Measurements from ENCODE around the gene CTAGE6.
A peak's percentile ranks its signal among the peaks of the same experiment; 100 is the strongest.
"Not testable (repeated sequence)": the region's sequence is repeated elsewhere in the genome, so short reads cannot be mapped to it uniquely, and the experiment has no call there.

The CTAGE6 gene, protein sequence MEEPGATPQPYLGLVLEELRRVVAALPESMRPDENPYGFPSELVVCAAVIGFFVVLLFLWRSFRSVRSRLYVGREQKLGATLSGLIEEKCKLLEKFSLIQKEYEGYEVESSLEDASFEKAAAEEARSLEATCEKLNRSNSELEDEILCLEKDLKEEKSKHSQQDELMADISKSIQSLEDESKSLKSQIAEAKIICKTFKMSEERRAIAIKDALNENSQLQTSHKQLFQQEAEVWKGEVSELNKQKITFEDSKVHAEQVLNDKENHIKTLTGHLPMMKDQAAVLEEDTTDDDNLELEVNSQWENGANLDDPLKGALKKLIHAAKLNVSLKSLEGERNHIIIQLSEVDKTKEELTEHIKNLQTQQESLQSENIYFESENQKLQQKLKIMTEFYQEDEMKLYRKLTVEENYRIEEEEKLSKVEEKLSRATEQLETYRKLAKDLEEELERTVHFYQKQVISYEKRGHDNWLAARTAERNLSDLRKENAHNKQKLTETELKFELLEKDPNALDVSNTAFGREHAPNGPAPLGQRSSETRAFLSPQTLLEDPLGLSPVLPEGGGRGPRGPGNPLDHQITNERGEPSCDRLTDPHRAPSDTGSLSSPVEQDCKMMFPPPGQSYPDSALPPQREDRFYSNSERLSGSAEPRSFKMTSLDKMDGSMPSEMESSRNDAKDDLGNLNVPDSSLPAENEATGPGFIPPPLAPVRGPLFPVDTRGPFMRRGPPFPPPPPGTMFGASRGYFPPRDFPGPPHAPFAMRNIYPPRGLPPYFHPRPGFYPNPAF

DNA sequence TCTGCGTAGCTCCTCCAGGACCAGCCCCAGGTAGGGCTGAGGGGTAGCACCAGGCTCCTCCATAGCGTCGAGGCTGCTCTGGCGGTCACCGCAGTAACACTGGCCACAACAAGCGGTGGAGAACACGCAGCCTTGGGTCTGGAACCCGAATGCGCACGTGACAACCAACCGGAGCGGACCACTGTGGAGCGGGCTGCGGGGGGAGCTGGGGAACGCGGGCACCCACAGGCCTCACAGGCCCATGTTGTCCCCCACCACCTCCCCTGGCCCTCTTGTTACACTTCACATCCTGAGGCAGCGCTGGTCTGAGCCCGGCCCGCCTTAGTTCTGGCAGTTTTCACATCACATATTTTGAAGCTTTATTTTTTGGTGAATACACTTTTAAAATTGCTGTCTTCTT, at the start of gene CTAGE6:
CTAGE6 (minus strand) TSS at position 101 of the 400 bp plus-strand sequence; CDS start at position 63, 38 bp downstream.
- DNase-seq (ENCODE audit: low spot score), result not testable (repeated sequence)

DNA sequence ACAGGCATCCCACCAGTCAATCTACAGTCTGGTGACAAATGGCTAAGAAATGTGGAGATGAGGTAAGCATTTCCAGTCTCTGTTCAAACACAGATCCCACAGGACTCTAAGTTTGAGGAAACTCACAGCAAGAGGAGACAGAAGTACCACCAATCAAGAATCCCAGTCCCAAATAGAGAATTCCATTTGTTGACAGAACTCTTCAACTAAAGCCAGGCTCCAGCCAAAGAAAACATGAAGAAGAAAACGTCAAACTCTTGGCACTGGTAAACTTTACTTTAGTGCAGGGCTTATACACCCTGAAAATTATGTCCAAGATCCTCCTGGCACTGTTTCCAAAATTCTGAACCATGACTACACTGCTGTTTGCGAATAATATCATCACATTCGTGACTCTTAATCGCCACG, 49.2 kb upstream of the CTAGE6 start:
- not testable (repeated sequence) for DNase-seq (ENCODE audit: low spot score)

DNA sequence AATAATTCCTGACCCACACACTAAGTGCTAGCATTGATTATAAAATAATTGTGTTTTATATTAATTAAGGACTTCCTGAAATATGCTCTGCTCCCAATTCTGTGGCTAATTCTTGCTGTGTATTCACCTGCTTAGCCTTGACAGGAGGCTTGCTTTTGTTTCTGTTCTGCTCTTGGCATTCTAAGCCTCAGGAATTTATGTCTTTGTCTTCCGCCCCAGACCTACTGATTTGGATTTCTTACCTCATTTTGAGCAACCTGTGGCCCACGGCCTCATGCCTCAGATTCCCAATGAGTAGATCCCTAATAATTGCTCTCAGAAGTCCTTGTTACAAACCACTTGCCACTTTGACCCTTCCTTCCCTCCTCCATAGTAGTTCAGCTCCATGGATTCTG, 40.4 kb upstream of the CTAGE6 start:
- DNase-seq (ENCODE audit: low spot score), result not testable (repeated sequence)

DNA sequence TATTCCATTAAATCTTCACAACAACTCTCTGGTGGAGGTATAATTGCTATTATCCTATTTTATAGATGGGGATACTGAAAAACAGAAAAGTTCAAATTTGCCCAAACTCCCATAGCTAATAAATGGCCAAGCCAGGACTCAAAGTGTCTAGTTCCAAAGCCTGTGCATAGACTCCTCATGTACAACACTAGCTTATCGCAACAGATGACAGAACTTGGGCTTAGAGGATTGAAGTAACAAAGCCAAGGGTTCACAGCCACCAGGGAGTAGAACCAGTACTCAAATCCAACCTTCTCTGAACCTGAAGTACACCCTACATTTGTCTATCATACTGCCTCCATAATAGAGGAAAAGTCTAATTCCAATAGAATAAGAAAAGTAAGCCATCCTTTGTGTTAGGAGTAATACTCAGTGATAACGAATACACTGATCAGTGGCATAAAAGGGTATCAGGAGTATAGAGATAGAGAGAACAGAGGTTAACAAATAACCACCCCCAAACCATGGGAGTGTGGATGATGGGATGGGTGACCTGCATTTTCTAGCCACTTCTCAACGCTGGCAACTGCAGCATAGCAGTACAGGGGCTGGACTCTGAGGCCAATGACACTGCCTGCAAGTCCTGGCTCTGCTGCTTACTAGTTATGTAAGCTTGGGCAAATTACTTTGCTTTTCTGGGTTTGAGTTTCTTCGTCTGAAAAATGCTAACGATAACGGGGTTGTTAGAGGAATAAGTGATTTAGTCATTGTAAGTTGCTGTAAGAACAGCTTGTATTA, 39.8 kb upstream of the CTAGE6 start:
- not testable (repeated sequence) for DNase-seq (ENCODE audit: low spot score)

DNA sequence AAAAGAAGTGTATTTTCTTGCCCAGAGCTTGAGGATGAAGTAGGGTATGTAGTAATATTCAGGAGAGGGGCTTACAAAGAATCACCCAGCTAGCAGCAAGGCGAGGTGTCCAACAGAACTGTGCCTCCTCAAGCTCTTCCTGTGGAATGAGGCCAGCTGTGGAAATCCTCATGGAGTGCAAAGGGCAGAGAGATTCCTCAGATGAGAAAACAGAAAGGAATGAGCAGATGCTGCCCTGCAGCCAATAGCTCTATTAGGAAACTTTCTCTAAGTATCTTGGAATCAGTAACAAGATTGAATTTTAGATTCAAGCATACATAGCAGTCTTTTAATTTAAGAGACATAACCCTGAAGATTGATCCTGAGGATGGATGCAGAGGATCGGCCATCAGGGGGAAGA, 38.2 kb upstream of the CTAGE6 start:
- not testable (repeated sequence) for DNase-seq (ENCODE audit: low spot score)

DNA sequence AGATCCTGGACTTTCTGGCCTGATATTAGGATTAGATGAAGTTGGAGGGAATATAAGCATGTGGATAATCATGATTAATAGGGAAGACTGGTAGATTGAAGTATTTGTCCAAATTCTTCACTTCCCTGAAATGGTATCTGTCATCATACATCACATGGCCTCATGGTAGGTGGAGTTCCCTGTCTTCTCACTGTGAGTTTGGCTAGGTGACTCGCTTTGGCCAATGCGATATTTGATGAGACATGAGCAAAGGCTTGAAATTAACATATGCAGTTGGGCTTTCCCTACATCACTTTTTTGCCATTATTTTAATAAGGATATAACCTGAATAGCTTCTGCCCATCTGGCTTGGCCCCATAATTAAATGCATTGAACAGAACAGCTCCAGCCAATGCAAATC, 35.1 kb upstream of the CTAGE6 start:
- not testable (repeated sequence) for DNase-seq (ENCODE audit: low spot score)

DNA sequence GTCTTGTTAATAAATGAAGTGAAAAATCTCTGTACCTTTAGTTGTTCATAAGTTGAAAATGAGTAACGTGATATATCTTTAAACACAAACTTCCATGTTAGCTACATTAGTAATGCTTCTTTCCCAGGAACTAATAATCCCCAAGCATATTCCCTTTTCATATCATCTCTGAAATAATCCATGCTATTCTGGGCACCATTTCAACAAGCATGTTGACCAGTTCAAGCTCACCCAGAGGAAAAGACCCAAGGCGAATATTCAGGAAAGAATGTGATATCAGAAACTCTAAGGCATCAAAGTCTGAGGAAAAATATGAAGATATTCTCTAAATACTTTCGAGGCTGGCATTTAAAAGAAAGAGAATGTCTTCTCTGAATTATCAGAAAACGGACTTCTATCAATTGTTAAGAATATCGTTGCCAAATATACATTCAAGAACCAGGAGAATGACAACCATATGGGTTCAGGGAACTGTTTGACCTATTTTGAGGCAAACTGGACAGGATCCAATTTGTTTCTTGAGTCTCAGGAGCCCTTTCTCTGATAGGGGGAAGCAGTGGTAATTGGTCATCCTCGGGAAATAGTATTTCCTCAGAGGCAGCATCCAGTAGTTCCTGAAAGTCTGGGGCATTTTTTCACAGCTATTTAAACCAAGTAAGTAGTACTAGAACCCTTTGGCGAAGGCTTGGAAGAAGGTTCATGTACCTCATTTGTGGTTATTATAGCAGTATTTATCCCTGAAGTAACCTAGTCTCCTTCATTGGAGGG, 28.1 kb upstream of the CTAGE6 start:
- DNase-seq (ENCODE audit: low spot score), result not testable (repeated sequence)

DNA sequence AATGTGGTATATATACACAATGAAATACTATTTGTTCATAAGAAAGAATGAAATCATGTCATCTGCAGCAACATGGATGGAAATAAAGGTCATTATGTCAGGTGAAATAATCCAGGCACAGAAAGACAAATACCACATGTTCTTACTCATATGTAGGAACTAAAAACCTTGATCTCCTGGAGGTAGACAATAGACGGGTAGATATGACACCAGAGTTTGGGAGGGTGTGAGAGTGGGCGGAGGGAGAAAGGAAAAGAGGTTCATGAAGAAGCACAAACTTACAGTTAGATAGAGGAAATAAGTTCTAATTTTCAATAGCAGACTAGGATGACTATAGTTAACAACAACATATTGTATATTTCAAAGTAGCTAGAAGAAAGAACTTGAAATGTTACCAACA, 22.1 kb upstream of the CTAGE6 start:
- DNase-seq (ENCODE audit: low spot score), result not testable (repeated sequence)

DNA sequence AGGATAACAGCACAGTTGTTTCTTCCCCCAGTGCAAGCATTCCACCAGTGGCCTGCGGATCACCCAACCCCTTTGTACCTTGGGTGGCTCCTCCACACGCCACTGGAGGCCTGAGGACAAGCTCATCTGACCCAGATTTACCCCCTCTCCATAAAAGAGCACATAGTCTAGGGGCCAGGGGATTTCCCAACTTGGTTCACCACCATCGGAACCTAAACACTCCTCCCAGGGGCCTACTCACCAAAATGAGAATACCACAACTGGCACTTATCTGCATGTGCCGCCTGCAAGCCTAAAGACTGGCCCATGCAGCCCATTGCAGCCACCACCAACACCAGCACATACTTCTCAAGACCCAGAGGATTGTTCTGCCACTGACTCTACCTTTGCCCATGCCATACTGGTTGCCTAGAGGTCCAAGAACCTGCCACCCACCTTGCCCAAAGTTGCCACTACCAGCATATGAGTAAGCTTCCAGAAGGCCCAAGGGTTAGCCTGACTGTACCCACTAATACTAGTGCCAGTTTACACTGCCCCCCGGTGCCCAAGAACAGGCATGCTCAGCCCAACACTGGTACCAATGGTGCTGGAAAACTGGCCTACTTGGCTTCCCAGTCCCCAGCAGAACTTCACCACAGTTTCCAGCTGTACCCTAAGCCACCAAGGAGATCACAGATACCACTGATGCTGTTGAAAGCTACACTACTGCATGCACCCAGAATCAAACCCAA, 15.4 kb upstream of the CTAGE6 start:
- not testable (repeated sequence) for DNase-seq (ENCODE audit: low spot score)

DNA sequence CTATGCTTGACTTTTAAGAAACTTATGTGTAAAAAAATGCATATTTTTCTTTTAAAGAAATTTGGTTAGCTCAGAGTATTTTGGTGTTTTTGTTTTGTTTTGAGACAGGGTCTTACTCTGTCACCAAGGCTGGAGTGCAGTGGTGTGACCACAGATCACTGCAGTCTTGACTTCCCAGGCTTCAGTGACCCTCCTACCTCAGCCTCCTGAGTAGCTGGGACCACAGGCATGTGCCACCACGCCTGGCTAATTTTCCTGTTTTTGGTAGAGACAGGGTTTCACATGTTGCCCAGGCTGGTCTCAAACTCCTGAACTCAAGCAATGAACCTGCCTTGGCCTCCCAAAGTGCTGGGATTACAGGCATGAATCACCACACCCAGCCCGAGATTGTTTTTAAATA, 10.0 kb upstream of the CTAGE6 start:
- not testable (repeated sequence) for DNase-seq (ENCODE audit: low spot score)

DNA sequence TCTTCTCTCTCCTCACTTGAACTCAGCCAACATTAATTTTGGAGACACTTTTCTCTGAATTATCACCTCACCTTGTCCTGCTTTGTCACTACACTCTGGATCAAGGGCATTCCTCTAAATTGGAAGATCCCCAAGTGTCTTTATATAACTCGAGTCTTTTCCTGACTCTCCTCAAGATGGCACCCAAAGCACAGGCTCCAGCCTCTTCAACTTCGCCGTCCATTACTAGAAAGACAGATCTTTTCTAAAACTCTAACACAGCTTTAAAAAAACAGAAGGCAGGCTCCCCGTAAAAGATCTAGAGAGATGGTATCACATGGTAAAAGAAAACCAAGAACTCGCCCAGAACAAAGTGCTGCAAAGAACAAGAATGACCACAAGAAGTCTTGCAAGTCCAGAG, 8.2 kb upstream of the CTAGE6 start:
- DNase-seq (ENCODE audit: low spot score), result not testable (repeated sequence)

DNA sequence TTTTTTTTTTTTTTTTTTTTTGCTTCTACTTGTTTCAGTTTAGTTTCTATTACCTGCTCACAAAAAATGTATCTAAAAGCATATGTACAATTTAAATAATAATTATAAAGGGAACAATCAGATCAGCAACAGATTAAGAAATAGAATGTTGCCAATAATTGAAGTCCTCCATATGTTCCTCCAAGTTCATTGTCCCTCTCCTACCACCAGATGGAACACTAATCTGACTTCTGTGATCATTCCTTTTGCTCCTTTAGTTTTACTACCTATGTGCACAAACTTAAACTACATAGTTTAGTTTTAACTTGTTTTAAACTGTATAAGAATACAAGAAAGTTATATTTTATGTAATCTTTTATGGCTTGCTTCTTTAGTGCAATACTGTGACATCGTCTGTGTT, 5.6 kb upstream of the CTAGE6 start:
- DNase-seq (ENCODE audit: low spot score), result not testable (repeated sequence)

DNA sequence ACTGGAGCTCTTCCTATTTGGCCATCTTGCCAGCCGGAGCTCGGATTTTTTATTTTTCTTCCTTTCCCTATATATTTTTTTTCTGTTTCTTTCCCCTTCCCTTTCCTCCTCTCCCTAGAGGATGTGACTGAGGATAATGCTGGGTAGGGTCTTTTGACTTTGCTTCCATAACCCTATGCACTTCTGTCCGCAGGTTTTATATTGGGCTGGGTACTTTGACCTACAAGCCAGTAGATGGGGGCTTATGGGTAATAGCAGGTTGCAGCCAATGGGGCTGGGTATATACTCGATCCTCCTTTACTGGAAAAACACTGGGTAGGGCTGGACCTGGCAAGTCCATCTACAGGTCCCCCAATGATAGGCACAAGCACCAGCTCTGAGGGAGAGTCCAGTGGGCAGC, 12.2 kb downstream of the CTAGE6 start:
- DNase-seq (ENCODE audit: low spot score), result not testable (repeated sequence)

DNA sequence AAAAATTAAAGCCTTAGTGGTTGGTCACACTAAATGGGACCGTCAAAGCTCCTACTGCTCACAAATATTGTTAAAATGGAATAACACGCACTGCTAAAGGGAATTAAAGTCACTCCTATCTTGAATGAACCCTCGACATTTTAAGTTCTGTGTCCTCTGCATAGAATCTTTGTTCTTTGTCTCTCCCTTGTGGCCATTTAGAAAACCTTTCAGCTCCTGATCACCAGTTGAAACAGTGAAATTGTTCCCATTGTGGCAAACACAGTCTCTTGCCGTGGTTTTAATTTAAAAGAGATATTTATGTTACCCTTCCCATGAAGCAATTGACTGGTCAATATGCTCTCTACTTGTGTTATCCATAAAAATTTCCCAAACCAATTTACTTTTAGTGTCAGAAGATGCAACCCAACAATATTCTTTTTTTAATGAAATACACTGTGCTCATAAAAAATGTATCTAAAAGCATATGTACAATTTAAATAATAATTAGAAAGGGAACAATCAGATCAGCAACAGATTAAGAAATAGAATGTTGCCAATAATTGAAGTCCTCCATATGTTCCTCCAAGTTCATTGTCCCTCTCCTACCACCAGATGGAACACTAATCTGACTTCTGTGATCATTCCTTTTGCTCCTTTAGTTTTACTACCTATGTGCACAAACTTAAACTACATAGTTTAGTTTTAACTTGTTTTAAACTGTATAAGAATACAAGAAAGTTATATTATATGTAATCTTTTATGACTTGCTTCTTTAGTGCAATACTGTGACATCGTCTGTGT, 20.3 kb downstream of the CTAGE6 start:
- peak; percentile 73 for DNase-seq (ENCODE audit: low spot score)

DNA sequence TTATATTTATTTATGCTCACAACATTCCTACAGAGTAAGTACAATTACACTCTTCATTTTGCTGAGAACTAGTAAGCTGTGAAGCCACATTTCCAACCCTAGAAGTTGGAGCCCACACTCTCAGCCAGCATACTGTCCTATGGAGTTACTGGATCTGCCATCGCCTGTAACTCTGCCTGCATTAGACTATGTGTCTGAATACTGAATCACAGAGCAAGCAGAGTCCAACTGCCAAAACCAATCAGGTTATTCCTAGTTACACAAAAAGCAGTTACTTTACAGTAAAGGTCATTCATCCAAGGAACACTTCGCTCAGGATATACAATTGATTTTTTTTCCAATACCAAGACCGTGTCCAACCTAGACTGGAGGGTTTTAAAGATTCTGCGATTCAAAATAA, 21.5 kb downstream of the CTAGE6 start:
- no peak for DNase-seq (ENCODE audit: low spot score)

DNA sequence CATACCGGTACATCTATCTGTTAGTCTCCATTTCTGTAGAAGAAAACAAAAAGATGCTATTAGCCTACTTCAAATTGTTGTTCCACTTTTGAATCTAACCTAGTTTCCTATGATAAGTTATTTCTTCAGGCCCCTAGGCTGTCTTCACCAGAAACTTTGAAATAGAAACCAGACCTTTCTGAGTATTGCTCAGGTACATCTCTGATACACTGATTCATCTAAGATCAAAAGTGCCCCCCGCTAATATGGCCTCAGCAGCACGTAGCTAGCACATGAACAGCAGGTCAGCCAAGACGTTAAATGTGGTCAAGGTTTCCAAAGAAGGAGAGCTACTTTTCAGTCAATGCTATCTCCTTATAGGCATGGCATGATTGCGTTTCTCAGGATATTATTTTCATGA, 23.6 kb downstream of the CTAGE6 start:
- no peak for DNase-seq (ENCODE audit: low spot score)

DNA sequence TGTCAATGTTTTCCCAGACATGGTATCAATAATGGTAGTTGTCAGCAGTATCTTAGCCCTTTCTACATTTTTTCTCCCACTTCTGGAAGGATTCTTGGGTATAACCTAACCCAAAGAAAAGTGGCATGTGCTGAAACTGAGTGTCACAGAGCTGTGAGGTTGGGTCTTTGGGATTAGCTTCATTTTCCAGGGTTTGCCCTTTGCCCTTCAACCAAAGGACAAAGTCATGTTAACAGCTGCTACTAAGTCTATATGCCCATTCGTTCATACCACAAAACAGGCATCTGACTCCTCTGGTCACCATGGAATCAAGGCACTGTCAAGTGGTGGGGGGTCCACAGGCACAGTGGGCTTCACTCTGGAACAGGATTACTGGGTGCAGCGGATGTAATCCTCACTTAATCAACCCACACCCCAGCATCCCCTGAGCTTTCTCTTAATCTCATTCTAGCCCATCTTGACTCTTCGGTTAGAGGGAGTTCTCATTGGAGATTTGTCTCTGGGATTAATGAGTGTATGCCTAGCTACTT, 29.1 kb downstream of the CTAGE6 start:
- no peak for DNase-seq (ENCODE audit: low spot score)

DNA sequence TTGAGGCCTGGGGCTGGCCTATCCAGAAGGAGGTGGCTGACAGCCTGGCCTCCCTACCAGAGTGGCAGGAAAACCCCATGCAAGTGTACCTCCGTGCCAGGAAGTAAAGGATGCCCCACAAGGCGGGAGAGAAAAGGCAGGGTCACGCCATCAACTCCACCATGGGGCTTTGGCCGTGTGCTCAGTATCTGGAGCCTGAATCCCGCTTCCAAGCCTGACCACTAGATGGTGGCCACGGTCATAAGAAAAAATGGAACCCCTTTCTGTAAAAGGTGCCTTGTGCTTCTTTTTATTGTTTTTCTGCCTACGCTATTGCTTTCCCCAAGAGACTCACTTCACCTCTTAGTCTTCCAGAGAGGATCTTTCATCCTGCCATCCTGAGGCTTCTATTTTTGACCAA, 29.9 kb downstream of the CTAGE6 start:
- not testable (repeated sequence) for DNase-seq (ENCODE audit: low spot score)

DNA sequence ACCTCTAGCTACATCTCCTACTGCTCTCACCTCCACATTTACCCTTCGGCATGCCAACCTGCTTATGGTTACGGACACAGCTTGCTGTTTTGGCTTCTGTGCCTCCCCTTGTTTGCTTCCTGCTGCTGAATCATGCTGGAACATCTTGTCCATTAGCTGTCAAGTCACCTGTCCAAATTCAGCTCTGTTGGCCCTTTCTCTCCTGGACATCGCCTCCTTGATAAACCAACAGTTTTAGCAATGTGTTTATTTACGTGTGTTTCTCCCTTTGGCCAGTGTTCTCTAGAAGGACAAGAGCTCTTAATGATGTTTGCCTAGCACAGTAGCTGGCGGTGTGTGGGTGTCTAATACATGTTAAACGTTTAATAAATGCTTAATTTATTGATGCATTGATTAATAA, 31.4 kb downstream of the CTAGE6 start:
- DNase-seq (ENCODE audit: low spot score), result not testable (repeated sequence)

DNA sequence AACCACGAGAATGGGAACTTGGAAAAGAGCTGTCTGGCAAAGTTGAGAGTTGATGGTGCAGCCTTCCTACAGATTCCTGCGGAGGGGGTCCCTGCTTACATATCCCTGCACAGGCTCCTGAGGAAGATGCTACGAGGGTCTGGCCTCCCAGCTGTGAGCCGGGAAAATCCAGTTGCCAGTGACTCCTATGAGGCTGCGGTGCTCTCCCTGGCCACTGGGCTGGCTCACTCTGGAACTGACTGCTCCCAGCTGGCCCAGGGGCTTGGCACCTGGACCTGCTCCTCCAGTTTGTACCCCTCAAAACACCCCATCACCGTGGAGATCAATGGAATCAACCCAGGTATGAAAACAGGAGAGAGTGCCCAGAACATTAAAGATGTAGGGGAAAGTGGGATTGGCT, 37.2 kb downstream of the CTAGE6 start:
- DNase-seq (ENCODE audit: low spot score), result not testable (repeated sequence)
